A673 (cell line): ENCODE results near the gene ESRRA.

ENCODE experiments used
- CTCF ChIP-seq: fragments of 300-800, 200-600 bp; sonication (generic); conservative IDR thresholded peaks from 2 replicates; pipeline ENCODE4 v1.5.1; 2017; ENCODE audit warnings: low read depth, mild to moderate bottlenecking, antibody characterized with exemption, low read length, moderate library complexity, mixed read lengths
- EZH2 ChIP-seq: fragments of 200-600 bp; sonication (generic); IDR thresholded peaks from 2 replicates; pipeline ENCODE4 v1.6.1; 2017; ENCODE audit warnings: borderline replicate concordance, low read depth, mild to moderate bottlenecking, mixed read lengths, antibody characterized with exemption, low read length; ENCODE audit not compliant: poor library complexity, severe bottlenecking

GRCh38 chr11:64295760-64296159 is 9.6 kb upstream of the ESRRA start:
- no peak for TF ChIP-seq CTCF
- TF ChIP-seq EZH2, result no peak
